Myocyte (in vitro differentiated cells): ENCODE measurements around the gene PDE4D. TPM values are rescaled to one million over a fixed set of nuclear protein-coding genes. Genes with fewer than 3 reads are reported as not detected.
A peak's percentile ranks its signal among the peaks of the same experiment; 100 is the strongest.

Source experiments
- DNase-seq: peaks from one replicate; pipeline ENCODE4 v3.0.0-alpha.2; 2012; ENCODE audit warnings: low read depth
- total RNA-seq: library from RNA; depleted of rRNA; stranded (reverse); fragments of >200 nt; gene quantifications from 2 replicates; pipeline ENCODE4 v1.2.3, GENCODE V29; 2014

Gene PDE4D
- total RNA-seq, 1 donor from 2014 or later, result 26.8 TPM

DNA sequence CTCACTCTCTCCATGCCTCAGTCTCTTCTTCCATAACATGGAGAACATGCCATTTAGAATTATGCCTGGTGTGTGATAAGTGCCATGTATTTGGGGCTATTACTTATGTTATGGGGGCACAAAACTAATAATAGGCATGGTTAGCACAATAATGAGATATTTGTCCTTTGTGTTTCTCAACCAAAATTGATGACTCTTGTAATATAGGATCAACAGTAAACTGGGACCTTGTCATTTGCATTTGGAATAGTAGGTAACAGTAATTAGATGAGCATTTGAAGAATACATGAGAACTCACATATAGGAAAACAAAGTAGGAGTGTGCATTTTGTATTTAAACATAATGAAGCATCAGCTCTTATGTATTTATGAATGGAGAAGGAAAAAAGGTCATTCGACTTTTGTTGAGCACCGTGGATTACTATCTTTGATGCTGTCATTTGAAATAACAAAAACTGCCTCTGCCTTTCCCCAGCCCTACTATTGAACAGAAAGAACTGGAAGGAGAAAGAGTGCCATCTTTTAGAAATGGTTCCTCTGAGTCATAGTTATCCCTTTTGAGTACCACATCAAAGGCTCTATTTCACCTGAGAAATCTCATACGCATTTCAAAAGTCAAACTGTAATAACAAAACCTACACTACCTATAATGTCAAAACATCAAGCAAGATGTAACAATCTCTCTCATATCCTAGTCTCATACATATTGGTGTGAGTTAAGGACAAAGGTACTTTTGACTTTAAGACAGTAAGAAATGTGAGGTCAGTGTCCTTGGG, 655.2 kb downstream of the PDE4D start:
- no peak for DNase-seq

DNA sequence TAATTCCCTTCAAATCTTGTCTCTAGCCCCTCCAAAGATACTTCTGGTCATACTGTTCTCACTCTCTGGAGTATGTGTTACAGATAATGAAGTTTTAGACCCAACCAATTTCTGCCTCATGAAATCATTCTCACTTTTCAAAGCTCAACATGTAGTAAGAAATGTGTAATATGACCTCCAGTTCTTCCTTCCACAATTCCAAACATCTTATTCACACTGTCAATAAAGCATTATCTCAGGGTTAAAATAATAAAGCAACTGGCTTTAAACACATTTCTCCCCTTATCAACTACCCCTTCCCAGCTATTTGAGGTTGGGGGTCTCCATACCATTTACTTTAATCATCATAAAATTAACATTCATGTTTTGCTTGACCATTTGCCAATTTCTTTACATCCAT, 656.5 kb downstream of the PDE4D start:
- DNase-seq, result peak; percentile 19

DNA sequence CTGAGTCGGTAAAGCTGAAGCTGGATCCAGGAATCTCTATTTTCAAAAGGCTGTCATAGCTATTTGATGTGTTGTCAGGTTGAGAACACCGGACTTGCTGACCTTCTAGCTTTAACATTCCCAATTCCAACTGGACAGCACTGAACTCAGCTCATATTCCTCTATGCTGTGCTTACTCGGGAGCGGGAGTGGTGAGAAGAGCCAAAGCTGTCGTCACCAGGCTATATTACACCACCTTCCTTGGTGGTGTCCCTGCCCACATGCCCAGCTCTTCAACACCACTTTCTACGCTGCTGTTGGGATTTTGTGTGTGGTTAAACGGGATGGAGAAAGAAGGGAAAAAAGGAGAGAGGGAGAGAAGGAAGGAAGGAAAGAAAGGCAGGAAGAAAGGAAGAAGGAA, 657.1 kb downstream of the PDE4D start:
- peak; percentile 64 for DNase-seq

DNA sequence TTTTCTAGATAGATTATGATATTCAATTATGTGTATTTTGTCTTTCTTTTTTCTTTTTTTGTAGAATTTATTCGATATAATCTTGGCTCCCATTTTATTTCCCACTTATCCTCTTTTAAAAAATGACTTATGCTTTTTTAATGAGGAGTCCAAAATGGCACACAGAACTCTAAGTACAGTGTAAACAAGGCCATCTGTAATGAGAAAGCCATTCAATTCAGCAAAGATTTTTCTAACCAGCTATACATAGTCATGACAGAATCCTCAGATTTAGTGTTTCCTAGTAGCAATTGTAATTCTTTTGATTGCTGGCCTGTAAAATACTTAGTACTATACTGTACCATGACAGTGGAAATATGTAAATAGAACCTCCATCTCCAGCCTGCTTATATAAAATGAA, 659.3 kb downstream of the PDE4D start:
- no peak for DNase-seq

DNA sequence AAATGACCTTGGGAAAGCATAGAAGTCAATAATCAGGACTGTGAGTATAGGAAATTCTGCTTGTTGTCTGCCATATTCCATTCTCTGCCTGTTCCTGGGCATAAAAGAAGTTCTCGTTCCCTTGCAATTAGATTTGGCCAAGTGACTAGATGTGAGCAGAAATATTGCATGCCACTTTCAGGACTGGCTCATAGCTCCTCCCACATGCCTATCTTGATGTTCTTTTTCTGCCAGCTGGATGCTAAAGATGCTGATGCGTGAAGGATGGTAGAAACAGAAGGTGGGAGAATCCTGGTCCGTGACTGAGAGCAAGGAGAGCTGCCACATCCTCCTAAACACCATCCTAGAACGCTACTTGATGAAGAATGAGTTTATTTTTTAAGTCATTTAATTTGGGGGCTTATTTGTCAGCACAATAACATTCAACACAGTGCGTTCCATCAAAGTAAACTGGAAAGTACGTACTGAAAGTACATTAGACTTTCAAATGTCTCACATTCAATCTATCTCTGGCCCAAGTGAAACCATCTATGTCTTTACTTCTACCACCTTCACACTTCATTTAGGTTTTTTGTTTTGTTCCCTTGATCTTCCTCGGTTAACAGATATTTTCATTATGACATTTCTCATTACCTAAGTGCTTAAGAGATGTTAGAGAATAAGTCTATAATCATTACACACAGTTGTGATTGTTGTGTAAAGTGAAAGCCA, 662.1 kb downstream of the PDE4D start:
- DNase-seq, result no peak

DNA sequence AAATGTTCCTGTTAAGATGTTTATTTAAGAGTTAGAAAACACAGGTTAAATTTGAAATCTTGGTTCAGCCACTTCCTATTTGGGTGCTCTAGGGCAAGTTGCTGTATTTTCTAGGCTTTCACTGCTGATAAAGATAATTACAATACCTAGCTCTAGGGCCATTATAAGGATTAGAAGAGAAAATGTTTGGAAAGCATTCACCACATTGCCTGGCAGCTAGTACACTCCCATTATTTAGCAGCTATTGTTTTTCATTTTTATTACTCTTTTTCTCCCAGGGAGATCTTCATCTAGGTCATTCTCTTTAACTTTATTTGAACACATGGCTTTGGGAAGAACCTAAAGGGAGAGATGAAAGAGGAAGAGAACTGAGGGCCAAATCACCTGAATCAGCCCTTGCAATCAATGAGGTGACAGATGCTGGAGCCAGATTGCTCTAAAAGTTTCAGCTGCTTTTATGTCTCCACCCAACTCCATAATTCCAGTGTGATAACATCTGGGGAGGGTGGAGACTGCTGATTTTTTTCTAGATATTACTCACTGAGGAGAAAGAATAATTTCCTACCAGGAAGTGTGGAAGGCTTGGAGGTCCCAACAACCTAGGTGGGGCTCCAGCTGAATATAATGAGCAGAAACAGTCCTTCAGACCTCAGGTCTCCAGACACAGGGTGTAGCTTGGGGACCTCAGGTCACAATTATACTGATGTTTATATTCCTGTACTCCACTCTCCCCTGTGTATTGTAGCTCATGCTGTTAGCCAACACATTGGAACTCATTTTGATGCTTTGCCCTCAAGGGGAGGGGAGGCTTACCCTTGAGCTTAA, 670.6 kb downstream of the PDE4D start:
- no peak for DNase-seq

DNA sequence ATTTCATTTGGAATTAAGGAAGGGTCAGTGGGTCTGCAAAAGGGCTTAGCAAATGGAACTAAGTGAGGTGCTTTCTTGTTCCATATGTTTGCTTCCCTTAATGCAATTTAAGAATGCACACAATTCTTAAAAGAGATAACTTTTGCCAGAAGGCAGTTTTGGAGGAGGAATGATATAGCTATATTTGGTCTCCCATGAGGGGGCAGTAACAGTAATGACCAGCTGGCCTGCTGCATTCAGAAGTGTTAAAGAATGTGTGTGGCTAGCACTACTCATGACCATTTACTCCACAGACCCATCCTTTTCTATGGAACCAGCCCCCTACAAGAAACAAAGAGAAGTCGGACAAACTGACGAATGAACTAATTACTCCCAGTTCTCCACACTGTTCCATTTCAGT, 671.8 kb downstream of the PDE4D start:
- DNase-seq, result no peak

DNA sequence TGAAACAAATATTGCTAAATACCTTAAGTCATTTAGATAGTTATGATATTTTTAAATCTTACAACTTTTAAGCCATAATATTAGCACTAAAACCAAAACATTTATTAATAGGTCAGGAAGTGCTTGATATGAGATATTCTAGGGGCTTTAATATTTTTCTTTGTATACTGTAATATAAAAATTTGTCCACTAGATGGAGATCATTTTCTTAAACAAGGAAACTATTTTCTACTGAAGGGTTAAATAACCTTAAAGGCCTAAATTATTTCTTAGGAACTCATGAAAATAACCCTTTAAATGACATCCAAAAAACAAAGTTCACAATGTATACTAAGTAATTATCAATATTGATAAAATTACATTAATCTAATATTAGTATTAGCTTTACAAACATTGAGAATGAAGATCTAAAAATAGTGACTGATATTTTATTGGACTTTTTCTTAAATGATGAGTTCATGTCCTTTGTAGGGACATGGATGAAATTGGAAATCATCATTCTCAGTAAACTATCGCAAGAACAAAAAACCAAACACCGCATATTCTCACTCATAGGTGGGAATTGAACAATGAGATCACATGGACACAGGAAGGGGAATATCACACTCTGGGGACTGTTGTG, 675.0 kb downstream of the PDE4D start:
- peak; percentile 37 for DNase-seq

DNA sequence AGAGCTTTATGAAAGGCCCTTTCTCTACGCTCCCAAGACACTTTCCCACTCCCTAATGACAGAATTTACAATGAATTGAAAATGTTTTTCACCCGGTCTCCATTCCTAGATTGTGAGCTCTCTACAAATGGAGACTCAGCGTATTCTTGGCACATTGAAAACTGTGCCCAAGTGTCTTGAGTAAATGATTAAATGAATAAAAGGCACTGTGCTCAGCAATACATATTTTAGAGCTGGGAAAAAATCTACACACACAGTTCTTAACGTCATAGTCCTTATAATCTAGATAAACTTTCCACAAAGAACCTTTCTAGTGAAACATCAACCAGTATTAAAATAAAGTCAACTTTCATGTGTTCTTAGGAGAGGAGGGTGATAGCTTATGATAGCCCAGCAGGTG, 676.7 kb downstream of the PDE4D start:
- DNase-seq, result no peak

DNA sequence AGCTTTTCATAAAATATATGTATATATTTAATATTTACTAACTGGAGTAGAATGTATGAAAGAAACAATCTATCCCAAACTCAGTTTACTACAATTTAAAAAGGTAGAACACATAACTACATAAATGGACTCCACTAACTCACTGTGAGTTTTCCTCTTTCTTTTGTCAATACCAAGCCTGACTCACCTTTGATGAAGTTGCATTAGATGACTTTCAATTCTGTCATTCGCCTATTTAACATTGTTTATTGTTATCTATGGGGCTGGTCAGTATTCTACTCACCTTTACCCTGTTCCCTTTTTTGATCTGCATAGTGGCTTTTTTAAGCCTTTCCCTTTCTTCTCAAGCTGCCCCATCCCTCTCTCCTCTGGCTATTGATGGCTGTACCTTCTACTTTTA, 680.9 kb downstream of the PDE4D start:
- no peak for DNase-seq

DNA sequence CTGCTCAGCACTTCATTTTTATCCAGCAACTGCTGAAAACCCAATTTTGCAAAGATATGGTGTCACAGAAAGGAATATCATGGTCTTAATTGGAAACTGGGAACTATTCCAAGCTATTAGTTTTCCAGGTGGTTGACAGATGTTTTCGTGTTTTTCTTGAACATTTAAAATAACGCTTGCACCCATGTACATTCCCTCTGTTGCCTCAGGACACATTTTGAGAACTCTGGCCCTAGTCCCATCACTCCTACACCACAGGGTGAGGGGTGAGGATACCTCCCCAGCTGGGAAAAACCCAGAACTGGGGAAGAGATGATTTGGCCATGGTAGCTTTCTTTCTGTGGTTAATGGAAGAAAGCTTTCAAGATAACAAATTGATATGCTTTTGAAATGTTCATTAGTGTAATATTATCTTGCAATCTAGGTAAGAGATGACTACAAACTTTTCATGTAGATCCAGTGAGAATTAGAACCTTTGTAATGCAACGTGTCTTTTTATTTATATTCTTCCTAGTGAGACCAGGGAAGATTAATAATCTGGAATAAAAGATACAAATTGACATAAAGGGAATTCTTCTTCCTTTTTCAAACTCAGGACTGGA, 683.7 kb downstream of the PDE4D start:
- no peak for DNase-seq

DNA sequence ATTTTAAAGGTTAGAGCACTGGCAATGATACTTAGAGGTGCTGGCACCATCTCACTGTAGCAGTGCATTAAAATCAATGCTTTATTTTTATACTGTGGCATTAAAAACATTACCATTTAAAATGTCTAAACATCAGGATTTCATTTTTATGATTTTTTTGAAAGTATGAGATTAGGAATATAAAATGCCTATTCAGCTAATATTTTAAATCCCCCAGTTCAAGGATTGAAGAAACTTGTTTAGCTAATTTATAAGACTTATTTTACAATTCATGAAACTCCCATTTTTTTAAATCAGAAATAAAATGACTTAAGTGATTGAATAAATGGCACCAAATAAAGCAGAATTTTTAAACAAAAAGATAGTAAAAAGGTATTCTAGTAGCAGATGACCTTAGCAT, 685.1 kb downstream of the PDE4D start:
- no peak for DNase-seq

DNA sequence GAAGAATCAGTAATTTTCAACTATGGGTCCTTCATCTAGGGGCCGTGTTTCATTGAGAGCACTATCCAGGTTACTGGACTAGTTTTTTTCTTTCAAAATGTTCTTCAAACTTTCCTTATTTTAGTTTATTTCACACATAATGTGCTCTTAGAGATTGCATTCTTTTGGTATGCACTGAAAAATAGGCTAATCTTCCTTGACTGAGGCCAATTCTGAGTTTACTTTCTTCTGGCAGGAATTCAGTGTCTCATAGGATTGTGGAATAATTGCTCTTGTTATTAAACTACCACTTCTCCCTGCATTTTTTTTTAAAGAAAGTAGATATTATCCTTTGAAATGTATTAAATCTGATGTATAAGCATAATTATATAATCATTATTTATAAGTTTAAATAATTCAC, 686.1 kb downstream of the PDE4D start:
- no peak for DNase-seq

DNA sequence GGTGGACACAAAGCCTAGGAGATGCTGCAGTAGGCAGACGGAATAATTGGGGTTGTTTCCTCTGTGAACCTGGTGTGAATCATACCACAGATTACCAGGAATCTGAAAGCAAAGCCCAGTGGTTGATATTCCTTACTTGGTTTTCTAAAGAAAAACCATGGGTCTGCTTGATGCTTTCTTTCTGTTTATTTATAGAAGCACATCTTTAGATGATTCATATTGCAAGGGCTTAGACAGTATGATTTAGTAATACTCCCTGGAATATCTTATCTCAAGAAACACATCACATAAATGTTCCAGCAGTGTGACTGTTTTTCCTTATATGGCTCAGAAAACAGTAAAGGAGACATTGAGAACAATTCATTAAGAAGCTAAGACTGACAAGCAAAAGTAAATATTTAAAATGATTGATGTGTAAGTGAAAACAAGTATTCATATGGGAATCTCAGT, 687.4 kb downstream of the PDE4D start:
- DNase-seq, result peak; percentile 51

DNA sequence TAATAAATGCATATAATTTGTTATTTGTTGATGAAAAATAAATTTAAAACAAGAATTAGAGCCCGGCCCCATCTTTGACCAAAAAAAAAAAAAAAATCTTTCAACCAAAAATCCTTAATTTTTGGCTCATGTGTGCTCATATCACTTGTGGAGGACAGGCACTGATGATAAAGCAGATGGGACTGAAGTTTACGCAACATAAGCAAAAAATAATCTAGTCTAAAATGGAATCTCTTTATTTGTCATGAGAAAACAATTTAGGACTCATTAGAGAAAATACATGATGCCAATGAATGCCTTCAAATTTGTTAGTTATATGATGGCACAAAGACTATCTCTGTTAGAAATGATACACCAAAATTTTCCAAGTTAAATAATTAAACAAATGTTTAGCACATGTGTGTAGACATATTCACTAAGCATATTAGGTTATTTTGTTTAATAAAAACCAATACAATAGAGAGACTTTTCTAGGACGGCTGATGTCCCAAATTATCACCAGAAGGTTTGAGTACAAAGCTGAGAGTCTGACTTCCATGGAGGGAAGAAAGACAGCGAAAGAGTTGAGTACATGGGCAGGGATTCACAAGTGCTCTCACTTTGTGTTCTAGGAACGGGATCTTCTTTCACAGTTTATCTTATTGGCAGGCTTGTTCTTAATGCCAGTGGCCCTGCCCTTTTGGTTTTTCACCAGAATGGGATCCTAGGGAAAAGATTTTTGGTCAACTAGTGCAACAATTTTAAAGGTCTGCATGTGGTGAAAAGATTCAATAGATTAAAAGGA, 689.2 kb downstream of the PDE4D start:
- no peak for DNase-seq

DNA sequence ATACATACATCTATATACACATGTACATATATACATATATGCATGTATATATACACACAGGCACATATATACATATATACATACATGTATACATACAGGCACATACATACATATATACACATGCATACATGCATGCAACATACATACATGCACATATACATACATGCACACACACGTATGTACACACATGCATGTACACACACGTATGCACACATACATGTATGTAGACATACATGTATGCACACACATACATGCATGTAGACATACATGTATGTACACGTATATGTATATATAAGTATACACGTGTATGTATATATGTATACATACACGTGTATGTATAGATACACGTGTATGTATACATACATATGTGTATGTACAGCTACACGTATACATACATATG, 693.7 kb downstream of the PDE4D start:
- DNase-seq, result no peak

DNA sequence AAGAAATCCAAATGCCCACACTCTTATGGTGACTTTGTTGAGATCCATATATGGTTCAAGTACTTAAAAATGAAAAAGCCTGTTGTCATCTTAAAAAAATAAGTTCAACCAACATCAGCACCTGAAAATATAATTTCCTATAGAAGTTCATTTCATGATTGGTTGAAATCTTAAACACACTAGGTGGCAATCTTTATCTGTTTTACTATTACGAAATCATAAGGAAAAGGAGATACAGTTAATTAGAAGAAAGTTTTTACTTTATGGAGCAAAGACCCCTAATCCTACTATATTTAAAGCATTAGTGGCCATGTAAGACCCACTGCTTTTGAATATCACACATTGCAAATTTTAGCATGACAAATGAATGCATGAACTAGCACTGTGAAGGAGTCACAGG, 694.7 kb downstream of the PDE4D start:
- DNase-seq, result no peak

DNA sequence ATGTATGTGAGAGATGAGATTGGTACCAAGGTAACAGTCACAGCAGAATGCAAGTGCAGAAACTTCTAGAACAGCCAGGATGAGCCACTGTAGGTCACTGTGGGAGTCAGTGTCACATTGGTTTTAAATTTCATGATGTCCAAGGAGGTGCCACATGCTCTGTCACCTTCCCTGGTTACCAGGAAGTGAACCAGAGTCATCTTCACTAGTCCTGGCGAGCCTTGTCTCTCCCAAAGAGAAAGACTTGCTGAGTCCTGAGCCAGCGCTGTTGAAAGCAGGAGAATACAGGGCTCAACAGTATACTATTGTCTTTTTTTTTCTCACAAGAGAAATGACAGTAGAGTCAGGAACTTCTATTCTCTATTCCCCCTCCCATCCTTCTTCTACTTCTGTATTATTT, 695.2 kb downstream of the PDE4D start:
- DNase-seq, result no peak

DNA sequence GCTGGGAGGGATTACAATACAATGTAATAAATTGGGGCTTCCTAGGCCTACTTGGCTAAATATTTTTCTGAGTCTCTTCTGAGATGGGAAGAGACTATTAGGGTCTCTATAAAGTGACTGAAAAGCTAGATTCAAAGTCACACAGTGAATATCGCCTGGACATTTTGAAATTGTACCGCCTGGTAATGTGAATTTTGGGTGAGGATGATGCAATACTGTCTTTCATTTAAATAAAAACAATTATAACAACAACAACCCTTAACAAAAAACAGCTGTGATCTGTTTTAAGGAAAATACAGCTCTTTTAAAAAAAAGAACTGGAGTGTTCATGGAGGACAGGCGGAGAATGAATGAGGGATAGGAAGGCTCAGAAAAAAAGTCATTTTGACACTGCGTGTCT, 695.6 kb downstream of the PDE4D start:
- DNase-seq, result no peak

DNA sequence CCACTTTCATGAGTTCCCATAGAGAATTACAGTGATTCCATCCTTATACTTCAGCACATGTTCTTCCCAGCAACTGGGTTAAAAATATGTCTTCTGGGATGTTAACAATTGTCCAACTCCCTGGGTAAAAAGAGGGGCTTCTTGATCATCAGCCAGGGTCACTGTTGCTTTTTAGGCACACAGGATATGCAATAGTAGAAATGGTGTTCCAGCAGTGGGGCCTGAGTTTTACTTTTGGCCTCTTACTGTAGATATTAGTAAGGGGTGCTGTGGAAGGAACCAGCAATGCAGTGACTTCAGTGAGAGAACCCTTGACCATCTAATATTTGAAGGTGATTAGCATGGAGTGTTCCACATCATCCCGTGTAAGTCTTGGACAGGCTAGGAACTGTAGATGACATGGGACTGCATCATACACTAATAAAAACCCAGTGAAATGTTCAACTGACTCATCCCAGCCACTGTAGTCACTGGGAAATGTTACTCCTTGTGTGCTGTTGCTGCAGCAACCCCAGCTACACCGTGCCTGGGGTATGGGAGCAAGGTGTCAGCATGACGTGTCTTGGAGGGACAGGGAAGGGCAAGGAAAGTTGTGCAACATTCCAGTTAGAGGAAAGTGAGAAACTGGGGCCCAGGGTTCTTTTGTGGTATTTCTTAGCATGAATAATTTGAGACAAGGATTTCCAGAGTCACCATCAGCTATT, 699.8 kb downstream of the PDE4D start:
- peak; percentile 82 for DNase-seq
